Activated CD4-positive, alpha-beta T cell treated with anti-CD3 and anti-CD28 coated beads for 36 hours (primary cell): ENCODE measurements around the gene AHRR. TPM values are rescaled to one million over a fixed set of nuclear protein-coding genes. Genes with fewer than 3 reads are reported as not detected.

Source experiments
- ATAC-seq: fragments of 200-7000 bp; cut with Tn5 transposase; one replicate; pipeline ENCODE4 v1.10.0; 2021; ENCODE audit warnings: mild to moderate bottlenecking, moderate library complexity
- CTCF ChIA-PET: fragments of 350-600 bp; sonication (Branson Sonifier 250); formaldehyde crosslinking; loops from one replicate; lab custom pipeline; 2021; ENCODE audit warnings: antibody characterized with exemption; lab: Charles Lee
- POLR2A ChIA-PET: fragments of 350-600 bp; sonication (Branson Sonifier 250); formaldehyde crosslinking; loops from one replicate; lab custom pipeline; 2021; ENCODE audit warnings: antibody characterized with exemption, inconsistent platforms; lab: Charles Lee
- DNase-seq: peaks from one replicate; pipeline ENCODE4 v3.0.0-alpha.2; 2020
- H3K27ac Mint-ChIP-seq: one replicate; pipeline ENCODE4 v1.8.0; 2021; ENCODE audit warnings: mixed read lengths
- H3K27me3 Mint-ChIP-seq: one replicate; pipeline ENCODE4 v1.8.0; 2021; ENCODE audit warnings: mixed read lengths
- H3K36me3 Mint-ChIP-seq: one replicate; pipeline ENCODE4 v1.8.0; 2021; ENCODE audit warnings: low read depth, mixed read lengths
- H3K4me1 Mint-ChIP-seq: one replicate; pipeline ENCODE4 v1.8.0; 2021; ENCODE audit warnings: mixed read lengths
- H3K4me3 Mint-ChIP-seq: one replicate; pipeline ENCODE4 v1.8.0; 2021; ENCODE audit warnings: mild to moderate bottlenecking, moderate library complexity, mixed read lengths
- H3K9me3 Mint-ChIP-seq: one replicate; pipeline ENCODE4 v1.8.0; 2021; ENCODE audit warnings: low read depth, mixed read lengths
- intact Hi-C, 2 experiments: fragments of 100-400 bp; cut with DNase I in 1 of 2; cut with micrococcal nuclease in 1 of 2; formaldehyde crosslinking; loops; one replicate each; pipeline versions ENCODE4 v1.14.2 to v1.15.1; 2022 to 2024; cut with DNase I, micrococcal nuclease
- total RNA-seq, 2 experiments: library from RNA; stranded (reverse); gene quantifications; one replicate each; pipeline ENCODE4 v1.2.3, GENCODE V29; 2021

AHRR gene
- total RNA-seq, 2 experiments from 2014 or later: 15.1 to 20.5 TPM

- peak; percentile 11 for ATAC-seq
- Mint-ChIP-seq H3K9me3 (no peaks in the 10 kb centered on the region), H3K27me3 (peaks cover 22% of the 10 kb centered on the region), H3K36me3 (peaks cover 18% of the 10 kb centered on the region), H3K27ac (no peak overlapping the region), H3K4me3 (peak overlapping the region; percentile 64), H3K4me1 (peaks cover 10% of the 10 kb centered on the region)
- intact Hi-C loops: loop anchor here in 1 of 2 experiments (1.0 kb wide), 1 partner anchor 12 kb away; no protein-coding TSS in a partner anchor
- peak; percentile 44 for DNase-seq
- ChIA-PET POLR2A (no interaction called here), CTCF (no interaction called here)
Measured at GRCh38 chr5:322281-322941, 897 bp downstream of the AHRR start.

GRCh38 chr5:322942-323879 lies 1.7 kb downstream of the AHRR start:
- Mint-ChIP-seq H3K4me1 (peaks cover 9% of the 10 kb centered on the region), H3K27me3 (peaks cover 22% of the 10 kb centered on the region), H3K27ac (no peak overlapping the region), H3K9me3 (no peaks in the 10 kb centered on the region), H3K4me3 (peak overlapping the region; percentile 64), H3K36me3 (peaks cover 18% of the 10 kb centered on the region)
- ChIA-PET CTCF (no interaction called here), POLR2A (no interaction called here)
- intact Hi-C loops: loop anchor here in 1 of 2 experiments (1.0 kb wide), 1 partner anchor 11 kb away; no protein-coding TSS in a partner anchor
- ATAC-seq (no peak), DNase-seq (no peak)

GRCh38 chr5:324736-325612 lies 3.5 kb downstream of the AHRR start:
- Mint-ChIP-seq H3K4me1 (peaks cover 13% of the 10 kb centered on the region), H3K36me3 (peaks cover 18% of the 10 kb centered on the region), H3K4me3 (no peak overlapping the region), H3K27me3 (peaks cover 18% of the 10 kb centered on the region), H3K27ac (no peak overlapping the region), H3K9me3 (no peaks in the 10 kb centered on the region)
- POLR2A ChIA-PET: no interaction called here
- CTCF ChIA-PET: interaction anchor here (0.7 kb wide), 2 partner anchors 11 to 83 kb away, joined by 3 read pairs; no protein-coding TSS in a partner anchor
- intact Hi-C loops: no loop called here
- ATAC-seq (no peak), DNase-seq (no peak)

GRCh38 chr5:326109-326508 lies 4.6 kb downstream of the AHRR start:
- H3K36me3 Mint-ChIP-seq: peaks cover 20% of the 10 kb centered on the region
- H3K27ac Mint-ChIP-seq: no peak overlapping the region
- H3K4me3 Mint-ChIP-seq: no peak overlapping the region
- ChIA-PET CTCF (interaction anchor here (0.7 kb wide), 1 partner anchor 82 kb away, joined by 3 read pairs; no protein-coding TSS in a partner anchor), POLR2A (no interaction called here)
- no peaks in the 10 kb centered on the region for H3K9me3 Mint-ChIP-seq
- DNase-seq: no peak
- no peak for ATAC-seq
- H3K4me1 Mint-ChIP-seq: peaks cover 15% of the 10 kb centered on the region
- peaks cover 13% of the 10 kb centered on the region for H3K27me3 Mint-ChIP-seq
- intact Hi-C loops: no loop called here

GRCh38 chr5:329121-329735 lies 7.7 kb downstream of the AHRR start:
- ChIA-PET POLR2A (no interaction called here), CTCF (no interaction called here)
- peaks cover 10% of the 10 kb centered on the region for H3K27me3 Mint-ChIP-seq
- peaks cover 13% of the 10 kb centered on the region for H3K36me3 Mint-ChIP-seq
- H3K27ac Mint-ChIP-seq: no peak overlapping the region
- intact Hi-C loops: no loop called here
- no peak for ATAC-seq
- no peaks in the 10 kb centered on the region for H3K9me3 Mint-ChIP-seq
- DNase-seq: no peak
- peaks cover 36% of the 10 kb centered on the region for H3K4me1 Mint-ChIP-seq
- no peak overlapping the region for H3K4me3 Mint-ChIP-seq

- Mint-ChIP-seq H3K27me3 (peaks cover 10% of the 10 kb centered on the region), H3K9me3 (no peaks in the 10 kb centered on the region), H3K4me1 (peaks cover 41% of the 10 kb centered on the region), H3K36me3 (peaks cover 13% of the 10 kb centered on the region), H3K27ac (no peak overlapping the region), H3K4me3 (no peak overlapping the region)
- no peak for ATAC-seq
- no peak for DNase-seq
- POLR2A ChIA-PET: no interaction called here
- CTCF ChIA-PET: no interaction called here
- intact Hi-C loops: loop anchor here in 1 of 2 experiments (5.0 kb wide), 1 partner anchor 107 kb away; no protein-coding TSS in a partner anchor
Measured at GRCh38 chr5:329768-330167, 8.3 kb downstream of the AHRR start.

- Mint-ChIP-seq H3K27me3 (peaks cover 4% of the 10 kb centered on the region), H3K4me1 (peaks cover 51% of the 10 kb centered on the region), H3K27ac (peak overlapping the region; percentile 92), H3K4me3 (peak overlapping the region; percentile 55), H3K36me3 (peaks cover 2% of the 10 kb centered on the region), H3K9me3 (no peaks in the 10 kb centered on the region)
- intact Hi-C loops: loop anchor here (2.0 to 5.0 kb wide), 2 partner anchors 46 to 111 kb away; no protein-coding TSS in a partner anchor
- ChIA-PET POLR2A (interaction anchor here (0.6 kb wide), 2 partner anchors 11 to 1204 kb away, joined by 3 to 9 read pairs; no protein-coding TSS in a partner anchor), CTCF (interaction anchor here (0.7 kb wide), 1 partner anchor 13 kb away, joined by 3 read pairs; no protein-coding TSS in a partner anchor)
- peak; percentile 77 for ATAC-seq
- peak; percentile 84 for DNase-seq
Measured at GRCh38 chr5:332843-333242, 11.3 kb downstream of the AHRR start.

- peak; percentile 89 for ATAC-seq
- H3K9me3 Mint-ChIP-seq: no peaks in the 10 kb centered on the region
- H3K27ac Mint-ChIP-seq: peak overlapping the region; percentile 92
- ChIA-PET CTCF (no interaction called here), POLR2A (no interaction called here)
- no peak for DNase-seq
- H3K4me3 Mint-ChIP-seq: peak overlapping the region; percentile 55
- intact Hi-C loops: loop anchor here (1.0 to 5.0 kb wide), 6 partner anchors 12 to 112 kb away; partner anchors contain the start of gene PDCD6 (in 1 of the 2)
- H3K36me3 Mint-ChIP-seq: peaks cover 2% of the 10 kb centered on the region
- peaks cover 53% of the 10 kb centered on the region for H3K4me1 Mint-ChIP-seq
- H3K27me3 Mint-ChIP-seq: peaks cover 4% of the 10 kb centered on the region
Measured at GRCh38 chr5:333945-334344, 12.4 kb downstream of the AHRR start.

- peaks cover 46% of the 10 kb centered on the region for H3K4me1 Mint-ChIP-seq
Measured at GRCh38 chr5:334903-335739, 13.6 kb downstream of the AHRR start.

More at GRCh38 chr5:334903-335739, 13.6 kb downstream of the AHRR start:
- intact Hi-C loops: loop anchor here (1.0 to 5.0 kb wide), 5 partner anchors 13 to 113 kb away; partner anchors contain the start of gene PDCD6 (in 1 of the 2)
- peaks cover 4% of the 10 kb centered on the region for H3K27me3 Mint-ChIP-seq
- CTCF ChIA-PET: interaction anchor here (0.8 to 1.3 kb wide), 2 partner anchors 43 to 112 kb away, joined by 3 read pairs; no protein-coding TSS in a partner anchor
- H3K4me3 Mint-ChIP-seq: peak overlapping the region; percentile 55
- no peak for DNase-seq
- H3K27ac Mint-ChIP-seq: peak overlapping the region; percentile 92
- H3K9me3 Mint-ChIP-seq: no peaks in the 10 kb centered on the region
- peaks cover 3% of the 10 kb centered on the region for H3K36me3 Mint-ChIP-seq
- POLR2A ChIA-PET: no interaction called here
- no peak for ATAC-seq
